GM13976 (cell line): Measurements from ENCODE around the gene DES.

ENCODE experiments used
- DNase-seq: peaks from one replicate; pipeline ENCODE4 v3.0.0; 2012; ENCODE audit warnings: low spot score
- CTCF ChIP-seq: IDR thresholded peaks from 2 replicates; pipeline ENCODE4 v1.5.1; 2012; ENCODE audit warnings: borderline replicate concordance, mild to moderate bottlenecking; ENCODE audit not compliant: insufficient read depth; ENCODE audit errors: extremely low read depth, missing control alignments, control extremely low read depth
- in situ Hi-C: fragments of 300-500 bp; cut with MboI; formaldehyde crosslinking; loops from one replicate; pipeline ENCODE4 v1.12.0; 2022; ENCODE audit warnings: low sequenced_read_pairs, mixed read lengths, inconsistent platforms; ENCODE audit not compliant: unreplicated experiment

The DES gene

GRCh38 chr2:219467736-219468075 is 49.5 kb downstream of the DES start:
- TF ChIP-seq CTCF = no peak
- no peak for DNase-seq
- in situ Hi-C loops = no loop called here

GRCh38 chr2:219468410-219469185 is 50.4 kb downstream of the DES start:
- DNase-seq = no peak
- TF ChIP-seq CTCF = no peak
- in situ Hi-C loops = no loop called here

- TF ChIP-seq CTCF = no peak
- no peak for DNase-seq
- in situ Hi-C loops = no loop called here
These were observed 51.1 kb downstream of the DES start for GRCh38 chr2:219469186-219469724.

GRCh38 chr2:219470429-219470828 is 52.3 kb downstream of the DES start:
- no peak for DNase-seq
- no peak for TF ChIP-seq CTCF
- in situ Hi-C loops = no loop called here

GRCh38 chr2:219471476-219472371 is 53.5 kb downstream of the DES start:
- TF ChIP-seq CTCF = no peak
- in situ Hi-C loops = no loop called here
- no peak for DNase-seq

- no peak for DNase-seq
- in situ Hi-C loops = no loop called here
- TF ChIP-seq CTCF = no peak
These were observed 54.5 kb downstream of the DES start for GRCh38 chr2:219472629-219473187.
